Lower lobe of right lung (tissue), 2 donors: ENCODE results near the gene KRT6B. TPM values are rescaled to one million over a fixed set of nuclear protein-coding genes. Genes with fewer than 3 reads are reported as not detected.
"Not testable (repeated sequence)": the region's sequence is repeated elsewhere in the genome, so short reads cannot be mapped to it uniquely, and the experiment has no call there.

Source experiments
- ATAC-seq, 2 donors: fragments of 200-7000 bp; cut with Tn5 transposase; one replicate each; pipeline ENCODE4 v1.9.1; 2020 to 2022; ENCODE audit warnings: mild to moderate bottlenecking in 2 of 2, moderate library complexity in 2 of 2
- DNase-seq: peaks from one replicate; pipeline ENCODE4 v3.0.0-alpha.2; 2020
- H3K27ac ChIP-seq: fragments of 200-600 bp; one replicate; pipeline ENCODE4 v1.8.0; 2022
- H3K27me3 ChIP-seq: fragments of 200-600 bp; one replicate; pipeline ENCODE4 v1.8.0; 2022; ENCODE audit warnings: low read depth
- H3K36me3 ChIP-seq: fragments of 200-600 bp; one replicate; pipeline ENCODE4 v1.8.0; 2022; ENCODE audit warnings: mild to moderate bottlenecking
- H3K4me1 ChIP-seq: fragments of 200-600 bp; one replicate; pipeline ENCODE4 v1.8.0; 2022
- H3K4me3 ChIP-seq: fragments of 200-600 bp; one replicate; pipeline ENCODE4 v1.8.0; 2022; ENCODE audit warnings: mild to moderate bottlenecking
- H3K9me3 ChIP-seq: fragments of 200-600 bp; one replicate; pipeline ENCODE4 v1.8.0; 2022
- intact Hi-C: fragments of 100-400 bp; cut with DNase I; formaldehyde crosslinking; loops from one replicate; pipeline ENCODE4 v1.11.0; 2022
- total RNA-seq: library from RNA; stranded (reverse); fragmentation: NEBNext Ultra II Directional; extraction: Animal tissue kit (Norgen Biotek cat#: 25700); gene quantifications from one replicate; pipeline ENCODE4 v1.2.1, GENCODE V29; 2021
- TF ChIP-seq, protein P1 (sequence below): fragments of 200-600 bp; IDR thresholded peaks from one replicate; pipeline ENCODE4 v1.8.0; 2022; ENCODE audit warnings: antibody characterized with exemption, mild to moderate bottlenecking
- donor health status: DM: no; HTN: yes; CAD: no; lungs with severe emphysema.

The KRT6B gene
- total RNA-seq, 1 donor from 2014 or later: not detected

DNA sequence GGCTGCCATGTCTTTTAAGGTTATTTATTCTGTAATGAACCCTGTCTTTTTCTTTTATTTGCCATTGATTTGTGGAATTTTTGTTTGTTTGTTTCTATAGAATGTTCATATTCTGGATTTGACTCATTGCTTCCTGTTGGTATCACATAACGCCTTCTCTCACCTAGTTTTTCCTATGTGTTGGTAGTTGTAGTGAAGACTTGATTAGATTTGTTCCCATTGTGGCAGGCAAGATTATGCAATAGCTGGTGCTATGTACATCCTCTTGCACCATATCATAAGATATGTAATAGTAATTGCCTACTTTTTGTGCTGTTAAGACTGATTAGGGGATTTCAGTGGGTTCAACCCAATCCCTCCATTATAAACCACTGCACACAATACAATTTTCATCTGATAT is 3.9 kb upstream of the KRT6B start:
- intact Hi-C loops: no loop called here
- TF ChIP-seq, protein P1, sequence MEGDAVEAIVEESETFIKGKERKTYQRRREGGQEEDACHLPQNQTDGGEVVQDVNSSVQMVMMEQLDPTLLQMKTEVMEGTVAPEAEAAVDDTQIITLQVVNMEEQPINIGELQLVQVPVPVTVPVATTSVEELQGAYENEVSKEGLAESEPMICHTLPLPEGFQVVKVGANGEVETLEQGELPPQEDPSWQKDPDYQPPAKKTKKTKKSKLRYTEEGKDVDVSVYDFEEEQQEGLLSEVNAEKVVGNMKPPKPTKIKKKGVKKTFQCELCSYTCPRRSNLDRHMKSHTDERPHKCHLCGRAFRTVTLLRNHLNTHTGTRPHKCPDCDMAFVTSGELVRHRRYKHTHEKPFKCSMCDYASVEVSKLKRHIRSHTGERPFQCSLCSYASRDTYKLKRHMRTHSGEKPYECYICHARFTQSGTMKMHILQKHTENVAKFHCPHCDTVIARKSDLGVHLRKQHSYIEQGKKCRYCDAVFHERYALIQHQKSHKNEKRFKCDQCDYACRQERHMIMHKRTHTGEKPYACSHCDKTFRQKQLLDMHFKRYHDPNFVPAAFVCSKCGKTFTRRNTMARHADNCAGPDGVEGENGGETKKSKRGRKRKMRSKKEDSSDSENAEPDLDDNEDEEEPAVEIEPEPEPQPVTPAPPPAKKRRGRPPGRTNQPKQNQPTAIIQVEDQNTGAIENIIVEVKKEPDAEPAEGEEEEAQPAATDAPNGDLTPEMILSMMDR: no peak

DNA sequence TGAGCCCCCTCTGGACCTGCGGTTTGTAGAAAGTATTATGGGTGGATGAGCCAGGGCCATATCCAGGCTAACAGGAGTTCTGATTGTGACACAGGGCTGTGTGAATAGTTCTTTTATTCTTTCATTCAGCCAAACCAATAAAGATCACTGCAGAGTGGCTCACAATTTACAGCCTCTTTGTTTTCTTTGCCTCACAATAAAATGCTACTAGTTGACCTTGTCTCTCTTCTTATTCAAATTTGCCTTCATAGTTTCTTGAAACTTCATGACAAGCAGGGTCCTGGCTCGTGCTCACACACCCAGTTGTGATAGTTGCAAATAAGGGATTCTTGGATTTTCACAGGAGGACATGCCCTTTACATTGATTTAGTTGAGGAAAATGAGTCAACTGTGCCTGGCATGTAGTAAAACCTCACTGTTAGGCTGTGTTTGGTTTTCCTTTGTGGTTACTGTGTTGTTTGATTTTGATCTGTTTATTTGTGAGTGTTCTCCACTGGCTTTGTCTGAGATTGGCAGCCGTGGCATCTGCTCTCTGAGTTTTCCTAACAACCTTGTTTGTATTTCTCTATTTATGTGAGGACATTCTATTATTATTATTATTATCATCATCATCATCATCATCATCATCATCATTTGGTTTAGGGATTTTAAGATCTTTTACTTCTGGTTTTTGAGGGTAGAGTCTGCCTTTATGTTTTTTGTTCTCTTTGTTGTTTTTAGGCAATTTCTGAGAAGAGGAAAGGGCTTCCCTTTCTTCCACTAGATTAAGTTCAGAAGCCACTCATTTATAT is 2.7 kb upstream of the KRT6B start:
- intact Hi-C loops: no loop called here
- DNase-seq (no peak), ATAC-seq (no peak)
- no peaks in the 10 kb centered on the region for H3K27me3 ChIP-seq
- H3K9me3 ChIP-seq: no peaks in the 10 kb centered on the region
- no peak overlapping the region for H3K4me3 ChIP-seq
- no peaks in the 10 kb centered on the region for H3K36me3 ChIP-seq
- no peak overlapping the region for H3K27ac ChIP-seq
- no peaks in the 10 kb centered on the region for H3K4me1 ChIP-seq
- TF ChIP-seq, protein P1: no peak

More for the DNA sequence above, 3.9 kb upstream of the KRT6B start:
- Histone ChIP-seq H3K27ac (no peak overlapping the region), H3K4me3 (no peak overlapping the region), H3K27me3 (no peaks in the 10 kb centered on the region), H3K9me3 (no peaks in the 10 kb centered on the region), H3K4me1 (no peaks in the 10 kb centered on the region), H3K36me3 (no peaks in the 10 kb centered on the region)
- DNase-seq (no peak), ATAC-seq (no peak)

DNA sequence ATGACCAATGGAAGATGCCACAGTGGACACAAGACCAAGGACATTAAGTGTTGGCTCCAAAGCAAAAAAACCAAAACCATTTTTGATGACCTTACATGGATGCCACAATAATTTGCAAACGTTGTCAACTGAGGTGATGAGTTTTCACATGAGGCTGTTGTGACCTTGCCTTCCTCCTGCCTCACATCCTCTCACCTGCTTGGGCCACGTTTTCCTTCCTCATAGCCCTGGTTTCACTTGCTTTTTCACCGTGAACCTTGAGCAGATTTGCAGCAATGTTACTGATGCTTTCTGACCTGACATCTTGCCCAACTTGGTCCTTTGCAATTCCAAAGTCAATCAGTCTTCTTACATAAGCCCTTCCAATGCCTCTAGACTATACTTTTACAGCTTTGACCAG is 3.7 kb downstream of the KRT6B start:
- no peak overlapping the region for H3K27ac ChIP-seq
- no peaks in the 10 kb centered on the region for H3K9me3 ChIP-seq
- DNase-seq (no peak), ATAC-seq (no peak)
- intact Hi-C loops: no loop called here
- no peaks in the 10 kb centered on the region for H3K36me3 ChIP-seq
- TF ChIP-seq, protein P1: no peak
- no peaks in the 10 kb centered on the region for H3K27me3 ChIP-seq
- H3K4me3 ChIP-seq: no peak overlapping the region
- H3K4me1 ChIP-seq: no peaks in the 10 kb centered on the region

DNA sequence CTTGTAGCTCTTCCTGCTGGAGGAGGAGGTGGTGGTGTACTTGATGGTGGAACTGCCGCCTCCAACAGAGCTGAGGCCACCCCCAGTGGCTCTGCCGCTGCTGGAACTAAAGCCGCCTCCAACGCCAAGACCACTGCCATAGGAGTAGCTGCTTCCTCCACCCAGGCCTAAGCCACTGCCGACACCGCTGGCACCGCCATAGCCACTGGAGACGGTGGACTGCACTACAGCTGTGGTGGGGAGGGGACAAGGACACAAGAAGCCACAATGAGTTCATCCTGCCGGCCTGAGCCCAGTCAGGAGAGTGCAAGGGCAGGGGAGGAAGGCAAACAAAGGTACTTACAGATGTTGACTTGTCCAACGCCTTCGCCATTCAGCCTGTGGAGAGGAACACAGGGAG is 4.8 kb downstream of the KRT6B start:
- intact Hi-C loops, H3K4me1 ChIP-seq, H3K4me3 ChIP-seq, ATAC-seq, H3K27ac ChIP-seq, H3K27me3 ChIP-seq, DNase-seq, H3K36me3 ChIP-seq, H3K9me3 ChIP-seq: not testable (repeated sequence)

DNA sequence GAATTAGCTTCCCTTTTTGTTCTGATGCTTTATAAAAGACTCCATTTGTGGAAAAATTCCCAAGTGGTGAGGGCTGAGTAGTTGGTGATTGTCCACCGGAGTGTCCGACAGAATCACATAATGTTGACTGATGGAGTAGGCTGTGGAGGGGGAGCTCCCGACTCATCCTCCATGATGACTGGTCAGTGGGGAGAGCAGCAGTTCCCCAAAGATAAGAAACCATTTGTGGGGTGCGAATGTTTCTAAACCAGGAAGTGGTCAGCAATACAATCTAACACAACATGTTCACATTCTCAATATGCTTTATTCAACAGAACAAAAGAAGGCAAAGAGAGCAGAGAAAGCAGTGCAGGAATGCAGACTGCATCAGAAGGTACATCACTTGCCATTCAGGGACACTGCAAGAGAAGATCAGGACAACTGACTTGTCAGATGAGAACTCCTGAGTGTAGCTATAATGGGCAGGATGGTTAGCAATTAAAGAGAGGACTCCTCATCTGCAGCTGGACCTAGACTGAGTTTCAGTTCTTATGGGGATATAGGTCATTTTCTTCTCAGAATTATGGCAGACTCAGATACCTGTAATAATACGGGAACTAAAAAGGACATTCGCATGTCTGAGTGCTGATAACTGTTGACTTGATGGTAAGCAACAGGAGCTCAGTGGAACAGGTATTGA is 5.4 kb downstream of the KRT6B start:
- intact Hi-C loops: no loop called here
- ATAC-seq: no peak

More for the DNA sequence above, 5.4 kb downstream of the KRT6B start:
- Histone ChIP-seq H3K27me3 (peaks cover 3% of the 10 kb centered on the region), H3K9me3 (no peaks in the 10 kb centered on the region), H3K4me3 (no peak overlapping the region), H3K4me1 (no peaks in the 10 kb centered on the region), H3K27ac (no peak overlapping the region), H3K36me3 (no peaks in the 10 kb centered on the region)
- no peak for DNase-seq
- TF ChIP-seq, protein P1: no peak
